ENCODE measurements around the gene ARFRP1.
"Not testable (repeated sequence)": the region's sequence is repeated elsewhere in the genome, so short reads cannot be mapped to it uniquely, and the experiment has no call there.

ARFRP1 gene

GRCh38 chr20:63675681-63676368 lies 32.0 kb downstream of the ARFRP1 start:
- DNase-seq (ENCODE audit: low read depth in 2 of 2) = no peak

DNA sequence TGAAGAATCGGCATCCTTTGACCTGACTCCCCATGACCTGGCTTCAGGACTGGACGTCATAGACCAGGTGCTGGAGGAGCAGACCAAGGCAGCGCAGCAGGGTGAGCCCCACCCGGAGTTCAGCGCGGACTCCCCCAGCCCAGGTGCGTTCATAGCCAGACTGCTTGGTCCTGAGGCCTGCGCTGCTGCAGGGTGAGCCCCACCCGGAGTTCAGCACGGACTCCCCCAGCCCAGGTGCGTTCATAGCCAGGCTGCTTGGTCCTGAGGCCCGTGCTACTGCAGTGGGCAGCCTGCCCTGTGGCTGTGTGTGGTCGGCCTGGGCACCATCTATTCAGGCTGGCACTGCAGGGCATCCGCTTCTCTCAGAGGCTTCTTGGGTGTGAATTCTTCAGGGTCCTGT lies 33.8 kb downstream of the ARFRP1 start:
- DNase-seq (ENCODE audit: low read depth in 2 of 2) = no peak

GRCh38 chr20:63672666-63673065 lies 35.1 kb downstream of the ARFRP1 start:
- no peak for DNase-seq (ENCODE audit: low read depth in 2 of 2)

GRCh38 chr20:63671695-63672094 lies 36.1 kb downstream of the ARFRP1 start:
- not testable (repeated sequence) for DNase-seq (ENCODE audit: low read depth in 2 of 2)

- no peak for DNase-seq (ENCODE audit: low read depth in 2 of 2)
Measured at GRCh38 chr20:63668351-63668750, 39.4 kb downstream of the ARFRP1 start.

GRCh38 chr20:63667858-63668257 lies 39.9 kb downstream of the ARFRP1 start:
- DNase-seq (ENCODE audit: low read depth in 2 of 2) = no peak

GRCh38 chr20:63665708-63666107 lies 42.1 kb downstream of the ARFRP1 start:
- DNase-seq (ENCODE audit: low read depth in 2 of 2) = no peak

GRCh38 chr20:63664861-63665594 lies 42.7 kb downstream of the ARFRP1 start:
- DNase-seq (ENCODE audit: low read depth in 2 of 2) = no peak

- DNase-seq (ENCODE audit: low read depth in 2 of 2) = no peak
Measured at GRCh38 chr20:63664143-63664851, 43.5 kb downstream of the ARFRP1 start.

DNA sequence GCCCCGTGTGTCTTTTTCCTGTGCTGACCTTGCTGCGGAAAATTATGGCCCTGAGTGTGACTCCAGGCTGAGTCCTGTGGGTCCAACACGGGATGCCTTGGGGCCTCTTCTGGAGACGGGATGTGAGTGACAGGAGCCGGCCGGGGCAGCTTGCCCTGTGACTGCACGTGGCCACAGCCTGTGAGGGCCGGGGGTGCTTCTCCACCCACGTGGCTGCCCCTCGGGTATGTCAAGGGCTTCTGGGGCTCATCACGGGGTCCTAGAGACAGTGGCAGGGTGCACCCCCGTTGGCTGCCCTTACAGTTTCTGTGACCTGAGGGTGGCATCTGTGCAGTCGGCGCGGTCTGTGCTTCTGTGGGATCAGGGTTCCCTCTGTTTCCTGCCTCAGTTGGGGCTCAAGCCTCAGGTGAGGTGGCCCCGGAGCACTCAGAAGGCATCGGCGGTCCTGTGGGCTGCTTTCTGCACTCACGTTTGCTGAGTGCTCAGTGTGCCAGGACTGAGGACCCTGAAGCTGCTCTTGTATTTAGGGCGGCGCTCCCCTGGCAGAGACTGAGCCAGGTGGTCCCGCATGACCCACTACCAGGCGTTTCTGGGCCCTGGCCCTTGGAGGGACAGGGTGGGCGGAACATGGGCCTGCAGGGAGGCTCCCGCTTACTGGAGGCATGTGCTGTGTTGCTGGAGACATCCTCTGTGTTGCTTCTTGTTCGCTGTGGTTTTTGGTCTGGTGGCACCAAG lies 44.3 kb downstream of the ARFRP1 start:
- no peak for DNase-seq (ENCODE audit: low read depth in 2 of 2)

- DNase-seq (ENCODE audit: low read depth in 2 of 2) = no peak
Measured at GRCh38 chr20:63662813-63663189, 45.0 kb downstream of the ARFRP1 start.

DNA sequence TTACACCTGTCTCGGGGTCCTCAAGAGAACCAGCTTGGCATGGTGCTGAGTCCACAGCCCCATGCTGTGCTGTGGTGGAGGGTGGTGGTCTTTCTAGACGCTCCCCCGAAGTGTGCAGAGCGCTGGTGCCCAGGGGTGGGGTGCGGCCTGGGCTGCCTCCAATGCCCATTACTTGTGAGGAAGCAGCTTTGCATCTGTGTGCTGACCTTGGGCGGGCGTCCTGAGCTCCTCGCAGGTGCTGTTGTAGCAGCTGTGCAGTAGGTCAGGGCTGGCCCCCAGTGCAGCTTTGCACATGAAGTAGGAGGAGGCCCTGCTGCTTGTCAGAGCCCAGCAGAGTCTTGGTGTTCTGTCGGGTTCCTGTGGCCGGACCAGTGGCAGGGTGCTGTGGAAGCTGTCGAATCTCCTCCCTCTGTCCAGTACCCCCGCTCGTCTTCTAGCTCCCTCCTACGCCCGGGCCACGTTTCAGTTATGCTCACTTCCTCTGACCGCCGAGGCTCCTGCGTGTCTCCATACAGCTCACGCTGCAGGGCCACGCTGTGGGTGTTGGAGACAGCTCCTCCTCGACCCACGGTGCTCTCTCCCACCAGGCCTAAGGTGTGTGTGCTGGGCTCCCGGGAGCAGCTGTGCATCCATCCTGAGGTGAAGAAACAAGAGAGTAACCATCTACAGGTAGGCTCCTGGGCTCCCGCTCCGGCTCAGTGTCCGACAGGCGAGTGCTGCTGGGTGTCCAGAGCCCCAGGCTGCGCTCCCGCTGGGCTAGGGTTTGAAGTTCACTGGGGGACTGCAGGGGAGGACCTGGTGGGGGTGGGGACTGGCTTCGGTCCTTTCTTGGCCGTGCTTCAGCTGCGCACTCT lies 45.6 kb downstream of the ARFRP1 start:
- no peak for DNase-seq (ENCODE audit: low read depth in 2 of 2)

GRCh38 chr20:63661108-63661507 lies 46.7 kb downstream of the ARFRP1 start:
- DNase-seq (ENCODE audit: low read depth in 2 of 2) = no peak

DNA sequence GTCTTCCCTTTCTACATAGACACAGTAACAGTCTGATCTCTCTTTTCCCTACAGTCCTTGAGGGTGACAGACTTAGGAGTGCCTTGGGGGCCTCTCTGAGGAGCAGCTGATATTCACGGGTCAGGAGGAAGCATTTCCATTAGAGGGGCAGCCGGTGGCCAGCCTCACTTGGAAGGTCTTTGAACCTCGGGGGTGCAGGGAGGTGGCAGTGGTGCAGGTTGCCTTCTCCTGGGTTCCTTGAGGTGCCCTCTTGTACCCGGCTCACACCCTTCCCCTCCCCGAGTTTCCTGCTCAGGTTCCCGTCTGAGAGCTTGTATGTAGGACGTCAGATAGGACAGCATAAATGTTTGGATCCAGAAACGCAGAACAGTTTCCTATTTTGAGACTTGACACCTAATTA lies 47.2 kb downstream of the ARFRP1 start:
- DNase-seq (ENCODE audit: low read depth in 2 of 2) = no peak

DNA sequence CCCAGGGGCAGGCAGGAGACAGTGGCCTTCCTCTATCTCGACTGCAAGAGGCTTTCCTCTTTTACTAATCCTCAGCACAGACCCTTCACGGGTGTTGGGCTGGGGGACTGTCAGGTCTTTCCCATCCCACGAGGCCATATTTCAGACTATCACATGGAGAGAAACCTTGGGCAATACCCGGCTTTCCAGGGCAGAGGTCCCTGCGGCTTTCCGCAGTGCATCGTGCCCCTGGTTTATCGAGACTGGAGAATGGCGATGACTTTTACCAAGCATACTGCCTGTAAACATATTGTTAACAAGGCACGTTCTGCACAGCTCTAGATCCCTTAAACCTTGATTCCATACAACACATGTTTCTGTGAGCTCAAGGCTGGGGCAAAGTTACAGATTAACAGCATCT lies 47.6 kb downstream of the ARFRP1 start:
- DNase-seq (ENCODE audit: low read depth in 2 of 2) = not testable (repeated sequence)

DNA sequence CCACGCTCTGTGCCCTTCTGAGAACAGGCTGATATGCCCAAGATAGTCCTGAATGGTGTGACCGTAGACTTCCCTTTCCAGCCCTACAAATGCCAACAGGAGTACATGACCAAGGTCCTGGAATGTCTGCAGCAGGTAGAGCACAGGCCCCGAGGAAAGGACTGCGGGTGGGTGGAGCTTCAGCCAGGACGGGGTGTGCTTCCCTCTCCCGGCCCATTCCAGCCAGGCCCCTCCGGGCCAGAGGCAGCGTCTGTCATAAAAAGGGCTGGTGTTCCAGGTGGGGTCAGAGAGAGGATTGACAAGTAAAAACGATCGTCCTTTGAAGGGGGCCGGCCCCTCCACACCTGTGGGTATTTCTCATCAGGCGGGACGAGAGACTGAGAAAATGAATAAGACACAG lies 48.4 kb downstream of the ARFRP1 start:
- DNase-seq (ENCODE audit: low read depth in 2 of 2) = no peak

DNA sequence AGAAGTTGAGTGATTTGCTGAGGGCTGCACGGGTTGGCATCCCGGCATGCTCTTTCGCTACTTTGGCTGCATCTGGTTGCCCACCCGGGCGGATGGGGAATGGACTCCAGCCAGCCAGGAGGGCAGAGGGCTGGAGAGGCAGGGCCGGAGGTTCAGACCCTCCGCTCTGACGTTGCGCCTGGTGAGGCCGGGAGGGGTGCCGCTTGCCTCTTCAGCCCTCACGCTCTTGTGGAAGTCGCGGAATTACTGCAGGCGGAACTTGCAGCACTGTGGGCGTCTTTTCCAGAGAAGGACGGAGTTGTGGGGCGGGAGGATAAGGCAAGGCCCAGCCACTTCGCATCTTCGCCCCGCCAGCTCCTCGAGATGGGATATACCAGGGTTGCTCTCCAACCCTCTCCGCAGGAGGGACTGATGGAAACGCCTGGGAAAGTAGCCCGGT lies 49.0 kb downstream of the ARFRP1 start:
- no peak for DNase-seq (ENCODE audit: low read depth in 2 of 2)

DNA sequence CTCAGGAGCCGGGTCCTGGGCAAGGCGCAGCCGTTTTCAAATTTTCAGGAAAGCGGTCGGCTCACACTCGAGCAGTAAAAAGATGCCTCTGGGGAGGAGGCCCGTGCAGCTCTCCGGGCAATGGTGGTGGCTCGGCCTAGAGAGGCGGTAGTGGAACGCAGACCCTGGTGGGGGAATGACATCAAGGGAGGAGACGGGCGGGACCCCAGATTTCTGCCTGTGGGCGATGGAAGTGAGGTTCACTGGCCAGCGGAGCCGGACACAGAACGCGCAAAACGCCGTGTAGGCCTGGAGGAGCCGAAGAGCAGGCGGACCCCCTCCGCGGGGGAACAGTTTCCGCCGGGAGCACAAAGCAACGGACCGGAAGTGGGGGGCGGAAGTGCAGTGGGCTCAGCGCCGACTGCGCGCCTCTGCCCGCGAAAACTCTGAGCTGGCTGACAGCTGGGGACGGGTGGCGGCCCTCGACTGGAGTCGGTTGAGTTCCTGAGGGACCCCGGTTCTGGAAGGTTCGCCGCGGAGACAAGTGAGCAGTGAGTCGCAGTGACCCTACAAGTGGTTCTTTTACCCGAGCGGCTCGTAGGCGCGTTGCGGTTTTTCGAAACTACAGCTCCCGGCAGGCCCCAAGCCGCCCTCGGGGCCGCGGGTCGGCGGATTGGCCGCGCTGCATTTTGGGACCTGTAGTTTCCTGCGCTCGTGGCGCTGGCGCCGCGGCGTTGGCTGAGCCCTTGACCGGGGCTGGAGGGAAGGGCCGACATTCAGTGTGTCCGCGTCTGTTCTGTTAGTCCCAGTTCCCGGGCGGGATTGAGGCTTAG lies 49.6 kb downstream of the ARFRP1 start, which contains the start of gene RTEL1:
RTEL1 (plus strand) TSS at position 376 of the 812 bp plus-strand sequence. CDS start 1,091 bp downstream, outside the sequence.
- peak; percentile 68 to 87 for DNase-seq (ENCODE audit: low read depth in 2 of 2)

DNA sequence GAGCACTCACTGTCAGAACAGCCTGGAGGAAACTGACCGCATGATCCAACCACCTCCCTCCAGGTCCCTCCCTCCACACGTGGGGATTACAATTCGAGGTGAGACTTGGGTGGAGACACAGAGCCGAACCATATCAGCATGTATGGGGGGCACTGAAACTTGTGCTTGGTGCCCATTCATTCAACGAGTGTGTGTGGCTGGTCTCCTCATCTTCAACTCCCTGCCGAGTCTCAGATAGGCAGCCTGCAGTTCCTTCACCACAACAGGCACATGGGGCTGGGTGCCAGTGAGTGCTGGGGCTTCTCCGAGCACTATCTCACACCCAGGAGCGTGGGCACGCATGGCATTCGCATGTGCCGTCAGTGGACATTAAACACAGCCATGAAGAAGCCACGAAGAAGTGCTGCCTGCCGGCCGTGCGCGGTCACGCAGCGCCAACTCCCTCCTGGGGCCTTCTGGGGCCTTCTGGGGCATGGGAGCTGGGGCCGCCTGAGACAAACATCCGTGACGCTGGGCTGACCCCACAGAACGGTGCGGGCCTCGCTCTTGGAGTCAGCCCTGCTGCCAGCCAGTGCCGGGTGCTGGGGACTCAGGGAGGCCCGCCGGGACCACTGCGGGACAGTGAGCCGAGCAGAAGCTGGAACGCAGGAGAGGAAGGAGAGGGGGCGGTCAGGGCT lies 50.4 kb downstream of the ARFRP1 start:
- no peak for DNase-seq (ENCODE audit: low read depth in 2 of 2)

GRCh38 chr20:63656451-63656850 lies 51.3 kb downstream of the ARFRP1 start:
- DNase-seq (ENCODE audit: low read depth in 2 of 2) = no peak
